ENCODE measurements around the gene FBXW11.

FBXW11 gene

GRCh38 chr5:171827162-171827561 is 179.3 kb downstream of the FBXW11 start:
- H3K36me3 ChIP-seq (ENCODE audit: control insufficient read depth, low read length) = no peaks in the 10 kb centered on the region
- TF ChIP-seq, protein P1, sequence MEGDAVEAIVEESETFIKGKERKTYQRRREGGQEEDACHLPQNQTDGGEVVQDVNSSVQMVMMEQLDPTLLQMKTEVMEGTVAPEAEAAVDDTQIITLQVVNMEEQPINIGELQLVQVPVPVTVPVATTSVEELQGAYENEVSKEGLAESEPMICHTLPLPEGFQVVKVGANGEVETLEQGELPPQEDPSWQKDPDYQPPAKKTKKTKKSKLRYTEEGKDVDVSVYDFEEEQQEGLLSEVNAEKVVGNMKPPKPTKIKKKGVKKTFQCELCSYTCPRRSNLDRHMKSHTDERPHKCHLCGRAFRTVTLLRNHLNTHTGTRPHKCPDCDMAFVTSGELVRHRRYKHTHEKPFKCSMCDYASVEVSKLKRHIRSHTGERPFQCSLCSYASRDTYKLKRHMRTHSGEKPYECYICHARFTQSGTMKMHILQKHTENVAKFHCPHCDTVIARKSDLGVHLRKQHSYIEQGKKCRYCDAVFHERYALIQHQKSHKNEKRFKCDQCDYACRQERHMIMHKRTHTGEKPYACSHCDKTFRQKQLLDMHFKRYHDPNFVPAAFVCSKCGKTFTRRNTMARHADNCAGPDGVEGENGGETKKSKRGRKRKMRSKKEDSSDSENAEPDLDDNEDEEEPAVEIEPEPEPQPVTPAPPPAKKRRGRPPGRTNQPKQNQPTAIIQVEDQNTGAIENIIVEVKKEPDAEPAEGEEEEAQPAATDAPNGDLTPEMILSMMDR (IDR thresholded peaks at IDR 0.05; ENCODE audit: low read depth, low read length, poor library complexity, severe bottlenecking) = no peak
- H3K9me3 ChIP-seq (ENCODE audit: control insufficient read depth, insufficient read depth, low read length) = no peaks in the 10 kb centered on the region
- H3F3A ChIP-seq (ENCODE audit: control insufficient read depth, insufficient read depth) = no peaks in the 10 kb centered on the region
- H3K27ac ChIP-seq (ENCODE audit: low read depth, low read length) = no peak overlapping the region
- no peak overlapping the region for H3K4me3 ChIP-seq (ENCODE audit: low read length)
- no peak overlapping the region for H3K4me2 ChIP-seq (ENCODE audit: low read length)
- no peaks in the 10 kb centered on the region for H3K9me2 ChIP-seq (replicated peaks; ENCODE audit: control insufficient read depth, low read length)
- no peaks in the 10 kb centered on the region for H4K20me1 ChIP-seq (ENCODE audit: control insufficient read depth, insufficient read depth, low read depth, low read length)
- no peaks in the 10 kb centered on the region for H3K27me3 ChIP-seq (ENCODE audit: control insufficient read depth, low read length)
- H3K4me1 ChIP-seq (ENCODE audit: control insufficient read depth, low read length) = no peaks in the 10 kb centered on the region
- no peaks in the 10 kb centered on the region for H3K79me2 ChIP-seq (ENCODE audit: control insufficient read depth, low read length)

- no peaks in the 10 kb centered on the region for H3K27me3 ChIP-seq (ENCODE audit: control insufficient read depth, low read length)
- no peaks in the 10 kb centered on the region for H3K9me2 ChIP-seq (replicated peaks; ENCODE audit: control insufficient read depth, low read length)
- no peaks in the 10 kb centered on the region for H4K20me1 ChIP-seq (ENCODE audit: control insufficient read depth, insufficient read depth, low read depth, low read length)
- H3K79me2 ChIP-seq (ENCODE audit: control insufficient read depth, low read length) = no peaks in the 10 kb centered on the region
- no peak overlapping the region for H3K4me2 ChIP-seq (ENCODE audit: low read length)
- H3K4me1 ChIP-seq (ENCODE audit: control insufficient read depth, low read length) = no peaks in the 10 kb centered on the region
- H3K9me3 ChIP-seq (ENCODE audit: control insufficient read depth, insufficient read depth, low read length) = no peaks in the 10 kb centered on the region
- no peak overlapping the region for H3K4me3 ChIP-seq (ENCODE audit: low read length)
- no peaks in the 10 kb centered on the region for H3F3A ChIP-seq (ENCODE audit: control insufficient read depth, insufficient read depth)
- H3K36me3 ChIP-seq (ENCODE audit: control insufficient read depth, low read length) = no peaks in the 10 kb centered on the region
- no peak overlapping the region for H3K27ac ChIP-seq (ENCODE audit: low read depth, low read length)
- no peak for TF ChIP-seq EZH2phosphoT487 (IDR thresholded peaks at IDR 0.05; ENCODE audit: borderline replicate concordance, low read length)
- TF ChIP-seq, protein P1 (IDR thresholded peaks at IDR 0.05; ENCODE audit: low read depth, low read length, poor library complexity, severe bottlenecking) = no peak
Observed at GRCh38 chr5:171826132-171826531, 180.3 kb downstream of the FBXW11 start.

GRCh38 chr5:171825051-171825450 is 181.4 kb downstream of the FBXW11 start:
- Histone ChIP-seq H3K4me3 (ENCODE audit: low read length) (no peak overlapping the region), H4K20me1 (ENCODE audit: control insufficient read depth, insufficient read depth, low read depth, low read length) (no peaks in the 10 kb centered on the region), H3K27me3 (ENCODE audit: control insufficient read depth, low read length) (no peaks in the 10 kb centered on the region), H3K36me3 (ENCODE audit: control insufficient read depth, low read length) (no peaks in the 10 kb centered on the region), H3K9me3 (ENCODE audit: control insufficient read depth, insufficient read depth, low read length) (no peaks in the 10 kb centered on the region), H3K9me2 (replicated peaks; ENCODE audit: control insufficient read depth, low read length) (no peaks in the 10 kb centered on the region), H3F3A (ENCODE audit: control insufficient read depth, insufficient read depth) (no peaks in the 10 kb centered on the region), H3K27ac (ENCODE audit: low read depth, low read length) (no peak overlapping the region), H3K4me1 (ENCODE audit: control insufficient read depth, low read length) (no peaks in the 10 kb centered on the region), H3K79me2 (ENCODE audit: control insufficient read depth, low read length) (no peaks in the 10 kb centered on the region), H3K4me2 (ENCODE audit: low read length) (no peak overlapping the region)
- TF ChIP-seq, protein P1 (IDR thresholded peaks at IDR 0.05; ENCODE audit: low read depth, low read length, poor library complexity, severe bottlenecking) = no peak
- no peak for TF ChIP-seq EZH2phosphoT487 (IDR thresholded peaks at IDR 0.05; ENCODE audit: borderline replicate concordance, low read length)

DNA sequence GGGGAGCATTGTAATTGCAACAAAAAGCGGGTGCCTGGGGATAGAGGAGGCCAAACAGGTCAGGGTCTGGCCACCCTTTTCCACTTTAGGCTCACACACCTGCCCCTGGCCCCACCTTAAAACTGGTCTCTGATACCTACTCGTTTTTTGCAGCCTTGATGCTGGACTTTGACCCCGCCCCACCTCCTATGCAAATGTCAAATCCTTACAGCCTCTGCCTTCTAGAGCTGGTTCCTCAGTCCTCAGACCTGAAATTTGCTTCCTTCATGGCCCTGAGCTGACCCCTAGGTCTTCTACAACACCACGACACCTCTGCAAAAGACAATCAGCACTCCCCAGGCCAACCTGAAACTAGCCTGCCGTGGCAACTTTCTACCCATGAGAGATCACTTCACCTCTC is 183.2 kb downstream of the FBXW11 start:
- H3K9me3 ChIP-seq (ENCODE audit: control insufficient read depth, insufficient read depth, low read length) = no peaks in the 10 kb centered on the region
- no peak overlapping the region for H3K27ac ChIP-seq (ENCODE audit: low read depth, low read length)
- no peak for TF ChIP-seq EZH2phosphoT487 (IDR thresholded peaks at IDR 0.05; ENCODE audit: borderline replicate concordance, low read length)
- TF ChIP-seq, protein P1 (IDR thresholded peaks at IDR 0.05; ENCODE audit: low read depth, low read length, poor library complexity, severe bottlenecking) = no peak
- H3F3A ChIP-seq (ENCODE audit: control insufficient read depth, insufficient read depth) = no peaks in the 10 kb centered on the region
- no peaks in the 10 kb centered on the region for H3K79me2 ChIP-seq (ENCODE audit: control insufficient read depth, low read length)
- H3K27me3 ChIP-seq (ENCODE audit: control insufficient read depth, low read length) = no peaks in the 10 kb centered on the region
- H3K4me3 ChIP-seq (ENCODE audit: low read length) = no peak overlapping the region
- no peak overlapping the region for H3K4me2 ChIP-seq (ENCODE audit: low read length)
- H4K20me1 ChIP-seq (ENCODE audit: control insufficient read depth, insufficient read depth, low read depth, low read length) = no peaks in the 10 kb centered on the region
- no peaks in the 10 kb centered on the region for H3K9me2 ChIP-seq (replicated peaks; ENCODE audit: control insufficient read depth, low read length)
- H3K36me3 ChIP-seq (ENCODE audit: control insufficient read depth, low read length) = no peaks in the 10 kb centered on the region
- no peaks in the 10 kb centered on the region for H3K4me1 ChIP-seq (ENCODE audit: control insufficient read depth, low read length)
